Liver (tissue), 3 donors: ENCODE measurements around the gene BRINP3.

ENCODE experiments used
- CTCF ChIP-seq: fragments of 150-350 bp; IDR thresholded peaks from 2 replicates; pipeline ENCODE4 v1.5.1; 2017; ENCODE audit warnings: improper control_type of control experiment, low read depth, low read length; ENCODE audit not compliant: missing input control
- FOXA2 ChIP-seq: IDR thresholded peaks from 2 replicates; pipeline ENCODE4 v1.6.1; 2016; ENCODE audit warnings: antibody characterized with exemption
- HNF4A ChIP-seq, 2 donors: conservative IDR thresholded peaks; 2 replicates each; pipeline ENCODE4 v1.6.1; 2016; ENCODE audit warnings: antibody characterized with exemption in 2 of 2, mild to moderate bottlenecking in 2 of 2
- JUND ChIP-seq, 2 donors: IDR thresholded peaks; 2 replicates each; pipeline ENCODE4 v1.6.1; 2016; ENCODE audit warnings: antibody characterized with exemption in 2 of 2
- RAD21 ChIP-seq, 2 donors: IDR thresholded peaks; 2 replicates each; pipeline ENCODE4 v1.6.1; 2016; ENCODE audit warnings: antibody characterized with exemption in 2 of 2, mild to moderate bottlenecking in 2 of 2
- REST ChIP-seq: IDR thresholded peaks from 2 replicates; pipeline ENCODE4 v1.6.1; 2016; ENCODE audit warnings: antibody characterized with exemption, mild to moderate bottlenecking
- SP1 ChIP-seq: IDR thresholded peaks from 2 replicates; pipeline ENCODE4 v1.6.1; 2018; ENCODE audit warnings: antibody characterized with exemption, mild to moderate bottlenecking
- YY1 ChIP-seq: IDR thresholded peaks from 2 replicates; pipeline ENCODE4 v1.6.1; 2016; ENCODE audit warnings: antibody characterized with exemption, mild to moderate bottlenecking
- ZBTB33 ChIP-seq: IDR thresholded peaks from 2 replicates; pipeline ENCODE4 v1.6.1; 2016; ENCODE audit warnings: antibody characterized with exemption
- donor health status: healthy.
- donor health status: healthy.

GRCh38 chr1:190475421-190476141 lies 2.1 kb downstream of the BRINP3 start:
- TF ChIP-seq REST (no peak), CTCF (no peak), ZBTB33 (no peak), FOXA2 (no peak), HNF4A (conservative IDR thresholded peaks at IDR 0.05) (no peak), RAD21 (IDR thresholded peaks at IDR 0.05) (no peak), YY1 (no peak), SP1 (no peak), JUND (IDR thresholded peaks at IDR 0.05) (no peak)
